AG04450 (cell line): ENCODE data around the gene CHIT1. TPM values are rescaled to one million over a fixed set of nuclear protein-coding genes. Genes with fewer than 3 reads are reported as not detected.
"Not testable (repeated sequence)": the region's sequence is repeated elsewhere in the genome, so short reads cannot be mapped to it uniquely, and the experiment has no call there.

Experiments
- CTCF ChIA-PET: fragments of 300-600, 350-600 bp; formaldehyde crosslinking; extraction: SDS; loops from one replicate; lab custom pipeline; 2022; ENCODE audit warnings: antibody characterized with exemption, inconsistent platforms; lab: Charles Lee
- POLR2A ChIA-PET: fragments of 350-600 bp; formaldehyde crosslinking; extraction: SDS; loops from one replicate; lab custom pipeline; 2021; ENCODE audit warnings: antibody characterized with exemption, inconsistent platforms; lab: Yijun Ruan, JAX
- DNase-seq: peaks from one replicate; pipeline ENCODE4 v3.0.0-alpha.2; 2011; ENCODE audit warnings: low read depth, low spot score
- H3K27ac ChIP-seq: one replicate; pipeline ENCODE4 v1.5.1; 2012; ENCODE audit warnings: low read depth, low read length, control low read depth
- H3K27me3 ChIP-seq: one replicate; pipeline ENCODE4 v1.6.0; 2012; ENCODE audit warnings: low read length; ENCODE audit not compliant: control insufficient read depth, insufficient read depth
- H3K4me3 ChIP-seq: 2 replicates; pipeline ENCODE4 v1.5.1; 2011; ENCODE audit warnings: mild to moderate bottlenecking, low read depth, low read length, control low read depth
- H3K9me3 ChIP-seq: 2 replicates; pipeline ENCODE4 v1.5.1; 2012; ENCODE audit warnings: low read length; ENCODE audit not compliant: control insufficient read depth, insufficient read depth
- polyA plus RNA-seq: library from polyadenylated mRNA; depleted of rRNA; stranded (reverse); fragments of >200 nt; gene quantifications from 2 replicates; pipeline ENCODE4 v1.2.3, GENCODE V29; 2011
- TF ChIP-seq, protein P1 (sequence below): IDR thresholded peaks from 2 replicates; pipeline ENCODE4 v1.5.1; 2011; ENCODE audit warnings: low read depth, low read length, control low read depth, inconsistent platforms

CHIT1 gene
- polyA plus RNA-seq, 1 experiment = not detected

DNA sequence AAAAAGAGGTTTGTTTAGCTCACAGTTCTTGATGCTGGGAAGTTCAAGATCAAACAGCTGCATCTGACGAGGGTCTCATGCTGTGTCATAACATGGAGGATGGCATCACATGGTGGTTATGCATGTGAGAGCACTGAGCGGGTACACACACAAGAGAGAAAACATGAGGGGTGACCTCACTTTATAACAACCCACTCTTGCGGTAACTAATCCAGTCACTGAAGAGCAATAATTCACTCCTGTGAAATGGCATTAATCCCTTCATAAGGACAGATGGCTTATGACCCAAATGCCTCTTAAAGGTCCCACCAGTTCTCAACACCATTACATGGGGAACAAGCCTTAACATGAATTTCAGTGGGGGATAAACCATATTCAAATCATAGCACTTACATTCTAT, 23.2 kb upstream of the CHIT1 start:
- no peak overlapping the region for H3K27ac ChIP-seq

DNA sequence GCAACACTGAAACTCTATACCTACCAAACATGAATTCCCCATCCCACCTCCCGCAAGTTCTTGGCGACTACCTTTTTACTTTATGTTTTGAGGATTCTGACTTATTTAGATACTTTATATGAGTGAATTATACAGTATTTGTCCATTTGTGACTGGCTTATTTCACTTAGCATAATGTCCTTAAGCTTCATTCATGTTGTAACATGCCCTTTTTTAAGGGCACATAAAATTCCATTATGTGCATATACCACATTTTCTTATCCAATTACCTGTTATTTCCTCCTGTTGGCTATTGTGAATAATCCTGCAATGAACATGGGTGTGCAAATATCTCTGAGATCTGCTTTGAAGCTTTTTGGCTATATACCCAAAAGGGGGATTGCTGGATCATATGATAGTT, 22.0 kb upstream of the CHIT1 start:
- Histone ChIP-seq H3K27ac (no peak overlapping the region), H3K4me3 (no peak overlapping the region), H3K9me3 (peaks cover 2% of the 10 kb centered on the region), H3K27me3 (peaks cover 6% of the 10 kb centered on the region)
- TF ChIP-seq, protein P1, sequence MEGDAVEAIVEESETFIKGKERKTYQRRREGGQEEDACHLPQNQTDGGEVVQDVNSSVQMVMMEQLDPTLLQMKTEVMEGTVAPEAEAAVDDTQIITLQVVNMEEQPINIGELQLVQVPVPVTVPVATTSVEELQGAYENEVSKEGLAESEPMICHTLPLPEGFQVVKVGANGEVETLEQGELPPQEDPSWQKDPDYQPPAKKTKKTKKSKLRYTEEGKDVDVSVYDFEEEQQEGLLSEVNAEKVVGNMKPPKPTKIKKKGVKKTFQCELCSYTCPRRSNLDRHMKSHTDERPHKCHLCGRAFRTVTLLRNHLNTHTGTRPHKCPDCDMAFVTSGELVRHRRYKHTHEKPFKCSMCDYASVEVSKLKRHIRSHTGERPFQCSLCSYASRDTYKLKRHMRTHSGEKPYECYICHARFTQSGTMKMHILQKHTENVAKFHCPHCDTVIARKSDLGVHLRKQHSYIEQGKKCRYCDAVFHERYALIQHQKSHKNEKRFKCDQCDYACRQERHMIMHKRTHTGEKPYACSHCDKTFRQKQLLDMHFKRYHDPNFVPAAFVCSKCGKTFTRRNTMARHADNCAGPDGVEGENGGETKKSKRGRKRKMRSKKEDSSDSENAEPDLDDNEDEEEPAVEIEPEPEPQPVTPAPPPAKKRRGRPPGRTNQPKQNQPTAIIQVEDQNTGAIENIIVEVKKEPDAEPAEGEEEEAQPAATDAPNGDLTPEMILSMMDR = no peak
- no peak for DNase-seq
- POLR2A ChIA-PET = no interaction called here
- CTCF ChIA-PET = interaction anchor here (1.0 to 3.9 kb wide), 5 partner anchors 16 to 212 kb away, joined by 3 to 27 read pairs (median 4); no protein-coding TSS in a partner anchor

More for the DNA sequence above, 23.2 kb upstream of the CHIT1 start:
- peaks cover 9% of the 10 kb centered on the region for H3K9me3 ChIP-seq
- H3K4me3 ChIP-seq = no peak overlapping the region
- ChIA-PET POLR2A (no interaction called here), CTCF (interaction anchor here (1.5 to 3.9 kb wide), 2 partner anchors 15 to 213 kb away, joined by 5 to 27 read pairs; no protein-coding TSS in a partner anchor)
- DNase-seq = no peak
- H3K27me3 ChIP-seq = peaks cover 6% of the 10 kb centered on the region
- TF ChIP-seq, protein P1 = no peak

DNA sequence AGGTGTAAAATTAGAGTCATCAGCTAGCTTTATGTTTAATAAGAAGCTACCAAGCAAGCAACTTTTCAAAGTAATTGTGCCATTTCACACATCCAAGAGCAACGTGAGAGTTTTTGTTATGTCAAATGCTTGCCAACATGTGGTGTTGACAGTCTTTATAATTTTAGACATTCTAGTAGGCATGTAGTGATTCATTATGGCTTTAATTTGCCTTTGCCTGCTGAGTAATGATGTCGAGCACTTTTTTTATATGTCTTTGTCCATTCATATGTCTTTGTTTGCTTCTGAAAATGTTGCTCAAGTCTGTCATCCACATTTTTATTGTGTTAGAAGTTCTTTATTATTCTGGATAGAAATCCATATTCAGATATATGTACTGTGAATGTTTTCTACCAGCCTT, 21.4 kb upstream of the CHIT1 start:
- H3K27ac ChIP-seq = no peak overlapping the region
- DNase-seq = no peak
- peaks cover 6% of the 10 kb centered on the region for H3K27me3 ChIP-seq
- TF ChIP-seq, protein P1 = no peak
- ChIA-PET CTCF (interaction anchor here (0.9 to 3.9 kb wide), 6 partner anchors 17 to 212 kb away, joined by 3 to 27 read pairs (median 3); no protein-coding TSS in a partner anchor), POLR2A (no interaction called here)
- no peak overlapping the region for H3K4me3 ChIP-seq
- H3K9me3 ChIP-seq = no peaks in the 10 kb centered on the region

DNA sequence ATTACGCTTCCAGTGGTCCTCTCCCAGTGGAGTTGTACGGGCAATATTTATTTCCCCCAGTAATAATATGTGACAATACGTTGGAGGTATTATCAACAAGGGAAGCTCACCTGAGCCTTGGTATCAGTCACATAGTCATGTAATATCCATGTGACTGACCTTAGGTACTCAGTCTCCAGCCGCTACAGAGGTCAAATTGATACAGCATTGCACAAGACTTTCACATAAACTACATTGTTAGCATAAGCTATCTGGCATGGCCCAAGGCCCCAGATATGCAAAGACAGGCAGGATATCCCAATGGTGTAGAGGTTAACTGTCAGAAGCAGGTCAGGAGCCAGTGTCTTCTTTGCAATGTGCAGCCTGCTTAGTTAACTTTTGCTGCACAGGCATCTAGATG, 15.3 kb upstream of the CHIT1 start:
- ChIA-PET POLR2A (no interaction called here), CTCF (interaction anchor here (1.0 kb wide), 1 partner anchor 22 kb away, joined by 9 read pairs; no protein-coding TSS in a partner anchor)
- no peak overlapping the region for H3K4me3 ChIP-seq
- no peak for DNase-seq
- TF ChIP-seq, protein P1 = no peak
- H3K27ac ChIP-seq = no peak overlapping the region
- no peaks in the 10 kb centered on the region for H3K9me3 ChIP-seq
- H3K27me3 ChIP-seq = peaks cover 3% of the 10 kb centered on the region

DNA sequence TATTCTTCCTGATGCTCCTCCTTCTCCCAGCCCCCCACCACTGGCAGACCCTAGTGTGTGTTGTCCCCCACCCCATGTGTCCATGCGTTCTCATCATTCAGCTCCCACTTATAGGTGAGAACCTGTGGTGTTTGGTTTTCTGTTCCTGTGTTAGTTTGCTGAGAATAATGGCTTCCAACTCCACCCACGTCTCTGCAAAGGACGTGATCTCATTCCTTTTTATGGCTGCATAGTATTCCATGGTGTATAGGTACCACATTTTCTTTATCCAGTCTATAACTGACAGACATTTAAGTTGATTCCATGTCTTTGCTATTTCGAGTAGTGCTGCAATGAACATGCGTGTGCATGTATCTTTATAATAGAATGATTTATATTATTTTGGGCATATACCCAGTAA, 12.2 kb upstream of the CHIT1 start:
- H3K4me3 ChIP-seq, DNase-seq, H3K9me3 ChIP-seq, H3K27ac ChIP-seq, POLR2A ChIA-PET: not testable (repeated sequence)
- H3K27me3 ChIP-seq = peaks cover 12% of the 10 kb centered on the region
- CTCF ChIA-PET = interaction anchor here (0.6 to 2.4 kb wide), 3 partner anchors 25 to 451 kb away, joined by 3 to 12 read pairs (median 3); no protein-coding TSS in a partner anchor
